Measurements from ENCODE around the gene COL5A1.

Gene COL5A1

DNA sequence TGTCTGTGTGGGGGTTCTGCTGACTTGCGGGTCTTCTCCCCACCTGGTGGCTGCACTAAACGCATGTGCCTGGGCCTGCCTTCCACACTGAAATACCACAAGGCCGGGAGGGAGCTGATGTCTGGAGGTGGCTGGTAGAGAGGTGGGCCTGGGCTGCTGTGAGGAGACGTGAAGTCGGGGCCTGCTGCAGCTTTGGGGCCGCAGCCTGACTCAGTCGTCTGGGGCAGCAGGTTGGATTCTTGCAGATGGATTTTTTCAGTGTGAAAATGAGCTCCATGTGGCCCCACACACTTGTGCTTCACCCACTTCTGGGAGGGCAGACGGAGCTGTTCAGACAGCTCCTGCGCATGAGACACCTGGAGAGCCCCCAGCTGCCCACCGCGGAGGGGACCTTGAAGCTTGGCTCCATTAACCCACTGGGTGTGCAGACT is 29.3 kb downstream of the COL5A1 start:
- peaks cover 11% of the 10 kb centered on the region for H3K9me3 ChIP-seq (ENCODE audit: control insufficient read depth, low read length)
- 96 to 98% methylated on average over 8 of the region's 11 CpGs for WGBS, 2 experiments (ENCODE audit: insufficient coverage in 2 of 2)
- H3K4me1 ChIP-seq (ENCODE audit: control insufficient read depth, insufficient read depth, low read length, poor library complexity, severe bottlenecking), result peaks cover 33% of the 10 kb centered on the region
- peaks cover 89% of the 10 kb centered on the region for H3K36me3 ChIP-seq (ENCODE audit: control insufficient read depth, insufficient read depth, low read length)
- peak overlapping the region; percentile 45 for H3K27ac ChIP-seq (ENCODE audit: low read depth, low read length, severe bottlenecking)
- no peak overlapping the region for H3K4me3 ChIP-seq (ENCODE audit: extremely low read depth, insufficient read depth, low read length, poor library complexity, severe bottlenecking)

DNA sequence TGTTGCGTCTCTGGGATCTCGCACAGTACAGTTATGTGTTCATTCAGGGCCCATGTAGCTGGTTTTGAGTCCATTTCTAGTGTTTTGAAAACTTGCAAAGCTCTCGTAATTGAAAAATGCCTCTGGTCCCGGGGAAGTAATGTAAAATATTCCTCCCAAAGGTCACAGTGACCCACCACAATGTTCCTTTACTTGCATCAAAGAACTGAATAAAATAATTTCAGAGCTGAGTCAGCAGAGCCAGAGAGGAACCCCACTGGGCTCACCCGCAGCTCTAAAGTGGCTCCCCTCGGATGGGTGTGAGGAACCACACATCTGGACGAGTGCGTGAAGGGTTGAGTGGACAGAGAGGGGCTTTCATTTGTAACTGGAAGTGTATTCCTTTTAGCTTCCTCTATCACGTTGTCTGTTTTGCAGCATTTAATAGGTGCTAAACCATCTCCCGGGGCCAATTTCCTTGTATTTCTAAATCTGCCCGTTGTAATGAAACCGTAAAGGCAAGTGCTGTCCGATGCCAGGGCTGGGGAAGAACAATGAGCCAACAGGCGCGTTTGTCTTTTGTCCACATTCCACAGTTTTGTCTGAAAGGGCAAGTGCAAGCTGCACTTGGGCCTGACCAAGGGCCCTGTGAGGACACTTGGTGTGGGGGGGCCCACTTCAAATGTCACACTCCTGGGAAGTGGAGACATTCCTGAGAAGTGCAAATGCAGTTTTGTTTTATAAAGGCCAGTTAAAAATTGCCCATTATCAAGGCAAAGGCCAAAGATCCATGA is 29.9 kb downstream of the COL5A1 start:
- Histone ChIP-seq H3K4me3 (ENCODE audit: extremely low read depth, insufficient read depth, low read length, poor library complexity, severe bottlenecking) (no peak overlapping the region), H3K27ac (ENCODE audit: low read depth, low read length, severe bottlenecking) (no peak overlapping the region), H3K36me3 (ENCODE audit: control insufficient read depth, insufficient read depth, low read length) (peaks cover 87% of the 10 kb centered on the region), H3K9me3 (ENCODE audit: control insufficient read depth, low read length) (peaks cover 11% of the 10 kb centered on the region), H3K4me1 (ENCODE audit: control insufficient read depth, insufficient read depth, low read length, poor library complexity, severe bottlenecking) (peaks cover 33% of the 10 kb centered on the region)
- WGBS, 2 experiments (ENCODE audit: insufficient coverage in 2 of 2), result 94 to 96% methylated on average over 14 to 15 of the region's 15 CpGs

DNA sequence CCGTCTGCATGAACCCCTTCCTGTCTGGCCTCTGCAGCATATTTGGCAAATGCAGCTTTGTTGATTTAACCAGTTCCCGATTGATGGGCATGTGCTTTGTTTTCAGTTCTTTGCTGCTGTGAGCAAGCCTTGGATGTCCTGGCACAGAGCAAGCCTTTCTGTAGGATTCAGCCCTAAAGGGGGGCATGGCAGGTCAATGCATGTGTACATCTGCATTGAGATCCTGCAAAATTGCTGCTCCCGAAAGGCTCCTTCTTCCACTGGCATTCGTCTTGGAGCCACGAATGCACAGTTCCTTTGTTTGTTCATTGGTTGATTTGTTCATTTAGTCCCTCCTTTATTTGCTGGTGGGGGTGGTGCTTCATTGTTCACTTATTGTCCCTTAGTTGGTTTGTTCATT is 34.8 kb downstream of the COL5A1 start:
- H3K4me3 ChIP-seq (ENCODE audit: extremely low read depth, insufficient read depth, low read length, poor library complexity, severe bottlenecking), result no peak overlapping the region
- no peak overlapping the region for H3K27ac ChIP-seq (ENCODE audit: low read depth, low read length, severe bottlenecking)
- peaks cover 49% of the 10 kb centered on the region for H3K4me1 ChIP-seq (ENCODE audit: control insufficient read depth, insufficient read depth, low read length, poor library complexity, severe bottlenecking)
- 76 to 98% methylated on average over 2 to 3 of the region's 5 CpGs for WGBS, 2 experiments (ENCODE audit: insufficient coverage in 2 of 2)
- H3K36me3 ChIP-seq (ENCODE audit: control insufficient read depth, insufficient read depth, low read length), result peaks cover 52% of the 10 kb centered on the region
- H3K9me3 ChIP-seq (ENCODE audit: control insufficient read depth, low read length), result peaks cover 11% of the 10 kb centered on the region

DNA sequence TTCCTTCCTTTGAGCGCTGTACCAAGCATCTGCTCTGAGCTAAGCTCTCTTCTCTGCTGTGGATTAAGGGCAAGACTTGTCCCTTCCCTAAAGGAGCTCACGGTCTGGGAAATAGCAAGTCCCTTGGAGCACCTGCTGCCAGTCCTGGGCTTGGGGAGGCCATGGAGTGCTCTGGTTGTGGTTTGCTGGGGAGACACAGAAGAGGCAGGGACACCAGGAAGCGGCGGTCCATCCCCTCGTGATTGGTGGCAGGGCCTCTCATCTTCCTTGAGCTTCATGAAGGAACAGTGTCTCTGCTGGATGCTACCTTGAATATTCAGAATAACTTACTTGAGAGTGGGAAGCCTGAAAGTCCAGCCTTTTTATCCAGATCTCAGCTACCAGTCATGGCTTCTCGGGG is 35.3 kb downstream of the COL5A1 start:
- H3K4me1 ChIP-seq (ENCODE audit: control insufficient read depth, insufficient read depth, low read length, poor library complexity, severe bottlenecking), result peaks cover 54% of the 10 kb centered on the region
- WGBS, 2 experiments (ENCODE audit: insufficient coverage in 2 of 2), result 86 to 91% methylated on average over 5 of the region's 6 CpGs
- peak overlapping the region; percentile 13 for H3K27ac ChIP-seq (ENCODE audit: low read depth, low read length, severe bottlenecking)
- H3K36me3 ChIP-seq (ENCODE audit: control insufficient read depth, insufficient read depth, low read length), result peaks cover 52% of the 10 kb centered on the region
- H3K9me3 ChIP-seq (ENCODE audit: control insufficient read depth, low read length), result peaks cover 11% of the 10 kb centered on the region
- H3K4me3 ChIP-seq (ENCODE audit: extremely low read depth, insufficient read depth, low read length, poor library complexity, severe bottlenecking), result no peak overlapping the region

DNA sequence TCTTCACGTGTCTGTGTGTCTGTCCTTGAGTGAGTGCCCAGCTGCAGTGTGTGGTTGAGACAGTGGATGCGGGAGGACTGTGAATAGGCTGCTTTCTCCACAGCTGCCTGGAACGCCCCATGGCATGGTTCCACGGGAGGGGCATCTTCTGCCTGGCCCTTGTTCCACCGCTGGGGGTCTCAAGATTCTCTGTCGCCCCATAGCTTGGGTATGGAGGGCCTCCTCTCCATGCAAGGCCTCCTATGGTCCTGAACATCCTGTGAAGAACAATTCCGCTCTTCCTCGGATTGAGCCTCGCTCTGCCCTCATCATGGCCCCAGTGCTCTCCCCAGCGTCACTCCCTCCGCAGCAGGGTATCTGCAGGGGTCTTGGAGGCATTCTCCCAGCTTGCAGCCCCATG is 36.1 kb downstream of the COL5A1 start:
- no peak overlapping the region for H3K27ac ChIP-seq (ENCODE audit: low read depth, low read length, severe bottlenecking)
- WGBS, 2 experiments (ENCODE audit: insufficient coverage in 2 of 2), result 97% methylated on average over 10 to 11 of the region's 11 CpGs
- peaks cover 56% of the 10 kb centered on the region for H3K36me3 ChIP-seq (ENCODE audit: control insufficient read depth, insufficient read depth, low read length)
- H3K4me1 ChIP-seq (ENCODE audit: control insufficient read depth, insufficient read depth, low read length, poor library complexity, severe bottlenecking), result peaks cover 60% of the 10 kb centered on the region
- no peak overlapping the region for H3K4me3 ChIP-seq (ENCODE audit: extremely low read depth, insufficient read depth, low read length, poor library complexity, severe bottlenecking)
- H3K9me3 ChIP-seq (ENCODE audit: control insufficient read depth, low read length), result peaks cover 11% of the 10 kb centered on the region

DNA sequence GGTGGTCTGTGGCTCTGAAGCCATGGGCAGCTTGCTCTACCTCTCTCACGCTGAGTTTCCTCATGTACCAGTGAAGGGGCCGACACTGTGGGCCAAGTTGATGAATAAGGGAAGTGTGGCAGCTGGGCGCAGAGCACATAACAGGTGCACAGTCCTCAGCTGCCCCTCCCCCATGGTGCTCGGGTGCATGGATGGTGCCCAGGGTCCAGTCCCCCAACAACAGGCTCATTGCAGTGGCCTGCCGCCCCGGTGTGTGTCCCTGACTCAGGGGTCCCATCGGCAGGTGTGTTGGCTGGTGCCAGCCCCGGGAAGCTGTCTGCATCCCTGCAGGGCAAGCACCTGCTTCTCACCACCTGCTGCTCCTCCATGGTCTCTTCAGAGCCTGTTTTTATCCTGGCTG is 36.6 kb downstream of the COL5A1 start:
- Histone ChIP-seq H3K9me3 (ENCODE audit: control insufficient read depth, low read length) (peaks cover 11% of the 10 kb centered on the region), H3K4me1 (ENCODE audit: control insufficient read depth, insufficient read depth, low read length, poor library complexity, severe bottlenecking) (peaks cover 60% of the 10 kb centered on the region), H3K27ac (ENCODE audit: low read depth, low read length, severe bottlenecking) (no peak overlapping the region), H3K36me3 (ENCODE audit: control insufficient read depth, insufficient read depth, low read length) (peaks cover 57% of the 10 kb centered on the region), H3K4me3 (ENCODE audit: extremely low read depth, insufficient read depth, low read length, poor library complexity, severe bottlenecking) (no peak overlapping the region)
- 94 to 98% methylated on average over 6 to 7 of the region's 8 CpGs for WGBS, 2 experiments (ENCODE audit: insufficient coverage in 2 of 2)

DNA sequence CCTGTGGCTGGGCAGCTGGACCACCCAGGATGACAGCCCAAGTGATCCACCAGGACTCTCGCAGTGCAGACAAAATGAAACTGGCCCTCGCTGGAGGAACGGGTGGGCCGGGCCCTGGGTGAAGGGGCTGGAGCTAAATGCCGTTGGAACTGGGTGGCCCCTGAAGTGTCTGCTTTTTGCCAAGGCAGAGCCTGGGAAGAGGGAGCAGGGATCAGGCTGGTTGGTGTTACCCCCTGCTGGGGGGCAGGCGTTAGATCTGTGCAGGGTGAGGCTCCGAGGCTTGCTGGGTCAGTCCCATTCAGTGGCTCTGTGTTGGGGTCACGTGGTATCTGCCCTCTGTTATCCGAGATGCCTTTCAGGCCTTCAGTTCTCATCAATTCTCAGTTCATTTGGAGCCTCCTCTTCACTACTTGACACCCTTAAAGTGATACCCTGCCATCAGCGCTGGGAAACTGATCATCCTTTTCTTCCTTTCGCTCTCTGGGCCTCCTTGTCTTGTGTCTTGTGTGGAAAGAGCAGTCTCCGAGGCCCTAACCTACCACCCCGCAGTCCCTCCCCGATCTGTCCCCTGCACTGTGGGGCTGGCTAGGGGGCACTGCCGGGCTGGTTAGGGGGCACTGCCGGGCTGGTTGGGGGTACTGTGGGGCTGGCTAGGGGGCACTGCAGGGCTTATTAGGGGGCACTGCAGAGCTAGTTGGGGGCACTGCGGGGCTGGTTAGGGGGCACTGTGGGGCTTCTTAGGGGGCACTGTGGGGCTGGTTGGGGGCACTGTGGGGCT is 37.3 kb downstream of the COL5A1 start:
- Histone ChIP-seq H3K9me3 (ENCODE audit: control insufficient read depth, low read length) (peaks cover 10% of the 10 kb centered on the region), H3K36me3 (ENCODE audit: control insufficient read depth, insufficient read depth, low read length) (peaks cover 56% of the 10 kb centered on the region), H3K4me3 (ENCODE audit: extremely low read depth, insufficient read depth, low read length, poor library complexity, severe bottlenecking) (no peak overlapping the region), H3K4me1 (ENCODE audit: control insufficient read depth, insufficient read depth, low read length, poor library complexity, severe bottlenecking) (peaks cover 60% of the 10 kb centered on the region), H3K27ac (ENCODE audit: low read depth, low read length, severe bottlenecking) (peak overlapping the region; percentile 17)
- WGBS, 2 experiments (ENCODE audit: insufficient coverage in 2 of 2), result 69 to 79% methylated on average over 8 to 10 of the region's 17 CpGs

DNA sequence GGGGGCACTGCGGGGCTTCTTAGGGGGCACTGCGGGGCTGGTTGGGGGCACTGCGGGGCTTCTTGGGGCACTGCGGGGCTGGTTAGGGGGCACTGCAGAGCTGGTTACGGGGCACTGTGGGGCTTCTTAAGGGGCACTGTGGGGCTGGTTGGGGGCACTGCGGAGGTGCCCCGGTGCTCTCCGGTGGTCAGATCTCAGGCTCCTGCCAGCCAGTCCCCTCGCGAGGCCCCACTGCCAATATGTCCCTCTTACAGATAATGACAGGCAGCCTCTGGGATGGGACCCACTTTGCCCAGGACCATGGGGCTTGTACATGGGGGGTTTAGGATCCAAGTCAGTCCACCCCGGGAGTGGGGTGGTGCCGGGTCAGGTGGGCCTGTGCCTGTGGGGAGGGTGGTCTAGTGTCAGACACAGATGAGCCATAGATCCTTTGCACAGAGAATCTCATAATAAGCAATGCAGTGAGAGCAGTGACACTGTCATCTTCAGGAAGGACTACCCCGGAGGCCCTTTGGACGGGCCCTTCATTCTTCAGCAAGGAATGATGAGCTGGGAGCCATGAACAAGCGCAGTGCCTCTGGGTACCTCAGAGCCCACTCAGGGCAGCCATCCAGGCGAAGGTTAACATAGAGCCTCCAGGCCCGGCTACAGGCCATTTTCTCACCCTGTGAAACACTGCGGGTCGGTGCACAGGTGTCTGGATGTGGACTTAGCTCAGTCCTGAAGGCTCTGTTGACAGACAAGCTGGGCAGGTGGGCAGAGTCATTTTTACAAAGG is 38.2 kb downstream of the COL5A1 start:
- Histone ChIP-seq H3K27ac (ENCODE audit: low read depth, low read length, severe bottlenecking) (peak overlapping the region; percentile 88), H3K36me3 (ENCODE audit: control insufficient read depth, insufficient read depth, low read length) (peaks cover 56% of the 10 kb centered on the region), H3K9me3 (ENCODE audit: control insufficient read depth, low read length) (peaks cover 4% of the 10 kb centered on the region), H3K4me3 (ENCODE audit: extremely low read depth, insufficient read depth, low read length, poor library complexity, severe bottlenecking) (no peak overlapping the region), H3K4me1 (ENCODE audit: control insufficient read depth, insufficient read depth, low read length, poor library complexity, severe bottlenecking) (peaks cover 60% of the 10 kb centered on the region)
- WGBS, 2 experiments (ENCODE audit: insufficient coverage in 2 of 2), result 92 to 94% methylated on average over 12 of the region's 19 CpGs

DNA sequence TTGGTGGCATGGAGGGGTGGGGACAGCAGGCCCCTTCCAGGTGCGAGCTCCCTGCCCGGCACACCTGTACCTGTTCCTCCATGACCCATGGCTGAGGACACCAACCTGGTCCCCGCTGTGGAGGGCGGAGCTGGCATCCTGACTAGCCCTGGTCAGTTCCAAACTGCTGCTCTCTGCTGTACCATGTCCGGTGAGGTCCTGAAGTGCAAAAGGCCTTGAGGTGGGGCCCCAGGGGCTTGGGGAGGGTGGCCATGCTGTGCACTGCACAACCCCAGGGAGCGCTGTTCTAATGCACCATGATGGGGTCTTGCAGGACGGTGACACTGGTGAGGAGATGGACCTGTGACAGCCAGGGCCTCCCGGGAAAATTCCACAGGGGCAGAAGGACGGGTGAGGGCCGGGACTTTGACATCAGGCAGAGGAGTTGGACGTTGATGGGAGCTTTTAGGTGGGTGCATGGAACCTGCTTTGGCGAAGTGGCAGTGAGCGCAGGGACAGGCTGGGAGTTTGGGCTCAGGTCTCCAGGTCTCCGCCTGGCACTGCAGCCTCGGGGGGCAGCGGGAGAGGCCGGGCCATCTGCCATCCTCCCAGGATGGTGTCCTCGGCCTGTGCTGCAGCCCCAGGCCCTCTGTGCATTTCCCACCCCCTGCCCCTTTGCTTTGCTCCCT is 38.9 kb downstream of the COL5A1 start:
- peaks cover 57% of the 10 kb centered on the region for H3K36me3 ChIP-seq (ENCODE audit: control insufficient read depth, insufficient read depth, low read length)
- H3K9me3 ChIP-seq (ENCODE audit: control insufficient read depth, low read length), result peaks cover 2% of the 10 kb centered on the region
- peaks cover 60% of the 10 kb centered on the region for H3K4me1 ChIP-seq (ENCODE audit: control insufficient read depth, insufficient read depth, low read length, poor library complexity, severe bottlenecking)
- no peak overlapping the region for H3K4me3 ChIP-seq (ENCODE audit: extremely low read depth, insufficient read depth, low read length, poor library complexity, severe bottlenecking)
- 83 to 86% methylated on average over 13 to 18 of the region's 18 CpGs for WGBS, 2 experiments (ENCODE audit: insufficient coverage in 2 of 2)
- H3K27ac ChIP-seq (ENCODE audit: low read depth, low read length, severe bottlenecking), result peak overlapping the region; percentile 88

DNA sequence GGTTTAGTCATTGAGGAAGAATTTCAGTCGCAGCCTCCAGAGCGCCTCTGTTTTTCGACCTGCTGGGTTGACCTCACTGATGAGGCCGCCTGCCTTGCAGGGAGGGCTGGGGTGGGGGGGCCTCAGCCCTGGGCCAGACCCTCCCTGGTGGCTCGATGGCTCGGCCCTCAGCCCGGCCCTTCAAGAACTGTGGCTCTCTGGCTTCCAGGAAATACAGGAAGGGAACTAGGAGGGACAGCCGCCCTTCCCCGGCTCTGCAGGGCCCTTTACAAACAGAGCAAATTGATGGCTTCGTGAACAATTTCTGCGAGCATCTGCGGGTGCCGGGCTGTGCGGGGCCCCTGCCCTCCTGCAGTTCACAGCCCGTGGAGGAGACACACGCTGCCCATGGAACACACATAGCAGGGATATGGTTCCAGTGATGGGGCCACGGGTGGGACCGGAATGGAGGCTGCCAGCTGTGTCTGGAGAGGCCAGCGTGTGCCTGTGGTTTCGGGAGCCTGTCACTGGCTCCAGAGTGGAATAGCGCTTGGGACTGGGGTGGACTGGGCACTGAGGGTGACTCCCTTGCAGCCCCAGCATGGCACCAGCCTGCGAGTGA is 39.6 kb downstream of the COL5A1 start:
- H3K4me3 ChIP-seq (ENCODE audit: extremely low read depth, insufficient read depth, low read length, poor library complexity, severe bottlenecking), result no peak overlapping the region
- H3K36me3 ChIP-seq (ENCODE audit: control insufficient read depth, insufficient read depth, low read length), result peaks cover 57% of the 10 kb centered on the region
- WGBS, 2 experiments (ENCODE audit: insufficient coverage in 2 of 2), result 69 to 75% methylated on average over 19 to 22 of the region's 22 CpGs
- H3K27ac ChIP-seq (ENCODE audit: low read depth, low read length, severe bottlenecking), result peak overlapping the region; percentile 88
- H3K4me1 ChIP-seq (ENCODE audit: control insufficient read depth, insufficient read depth, low read length, poor library complexity, severe bottlenecking), result peaks cover 54% of the 10 kb centered on the region
- no peaks in the 10 kb centered on the region for H3K9me3 ChIP-seq (ENCODE audit: control insufficient read depth, low read length)
